K562 treated with DMSO at 1 percent for 24 hours (cell line): ENCODE measurements around the gene FCHO2. TPM values are rescaled to one million over a fixed set of nuclear protein-coding genes. Genes with fewer than 3 reads are reported as not detected.

Experiments
- total RNA-seq: library from RNA; unstranded; fragments of 300-600 nt; gene quantifications from 2 replicates; pipeline ENCODE4 v1.2.3, GENCODE V29; 2022; ENCODE audit warnings: low read depth; ENCODE audit not compliant: insufficient read depth

The FCHO2 gene, protein sequence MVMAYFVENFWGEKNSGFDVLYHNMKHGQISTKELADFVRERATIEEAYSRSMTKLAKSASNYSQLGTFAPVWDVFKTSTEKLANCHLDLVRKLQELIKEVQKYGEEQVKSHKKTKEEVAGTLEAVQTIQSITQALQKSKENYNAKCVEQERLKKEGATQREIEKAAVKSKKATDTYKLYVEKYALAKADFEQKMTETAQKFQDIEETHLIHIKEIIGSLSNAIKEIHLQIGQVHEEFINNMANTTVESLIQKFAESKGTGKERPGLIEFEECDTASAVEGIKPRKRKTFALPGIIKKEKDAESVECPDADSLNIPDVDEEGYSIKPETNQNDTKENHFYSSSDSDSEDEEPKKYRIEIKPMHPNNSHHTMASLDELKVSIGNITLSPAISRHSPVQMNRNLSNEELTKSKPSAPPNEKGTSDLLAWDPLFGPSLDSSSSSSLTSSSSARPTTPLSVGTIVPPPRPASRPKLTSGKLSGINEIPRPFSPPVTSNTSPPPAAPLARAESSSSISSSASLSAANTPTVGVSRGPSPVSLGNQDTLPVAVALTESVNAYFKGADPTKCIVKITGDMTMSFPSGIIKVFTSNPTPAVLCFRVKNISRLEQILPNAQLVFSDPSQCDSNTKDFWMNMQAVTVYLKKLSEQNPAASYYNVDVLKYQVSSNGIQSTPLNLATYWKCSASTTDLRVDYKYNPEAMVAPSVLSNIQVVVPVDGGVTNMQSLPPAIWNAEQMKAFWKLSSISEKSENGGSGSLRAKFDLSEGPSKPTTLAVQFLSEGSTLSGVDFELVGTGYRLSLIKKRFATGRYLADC
- 4.8 and 12.7 TPM in 2 replicates for total RNA-seq

GRCh38 chr5:72955768-72956323 is at the start of gene FCHO2:
Gene FCHO2, plus strand, starts transcription at chr5:72956041. Its CDS starts 56 bp downstream, at chr5:72956097.

DNA sequence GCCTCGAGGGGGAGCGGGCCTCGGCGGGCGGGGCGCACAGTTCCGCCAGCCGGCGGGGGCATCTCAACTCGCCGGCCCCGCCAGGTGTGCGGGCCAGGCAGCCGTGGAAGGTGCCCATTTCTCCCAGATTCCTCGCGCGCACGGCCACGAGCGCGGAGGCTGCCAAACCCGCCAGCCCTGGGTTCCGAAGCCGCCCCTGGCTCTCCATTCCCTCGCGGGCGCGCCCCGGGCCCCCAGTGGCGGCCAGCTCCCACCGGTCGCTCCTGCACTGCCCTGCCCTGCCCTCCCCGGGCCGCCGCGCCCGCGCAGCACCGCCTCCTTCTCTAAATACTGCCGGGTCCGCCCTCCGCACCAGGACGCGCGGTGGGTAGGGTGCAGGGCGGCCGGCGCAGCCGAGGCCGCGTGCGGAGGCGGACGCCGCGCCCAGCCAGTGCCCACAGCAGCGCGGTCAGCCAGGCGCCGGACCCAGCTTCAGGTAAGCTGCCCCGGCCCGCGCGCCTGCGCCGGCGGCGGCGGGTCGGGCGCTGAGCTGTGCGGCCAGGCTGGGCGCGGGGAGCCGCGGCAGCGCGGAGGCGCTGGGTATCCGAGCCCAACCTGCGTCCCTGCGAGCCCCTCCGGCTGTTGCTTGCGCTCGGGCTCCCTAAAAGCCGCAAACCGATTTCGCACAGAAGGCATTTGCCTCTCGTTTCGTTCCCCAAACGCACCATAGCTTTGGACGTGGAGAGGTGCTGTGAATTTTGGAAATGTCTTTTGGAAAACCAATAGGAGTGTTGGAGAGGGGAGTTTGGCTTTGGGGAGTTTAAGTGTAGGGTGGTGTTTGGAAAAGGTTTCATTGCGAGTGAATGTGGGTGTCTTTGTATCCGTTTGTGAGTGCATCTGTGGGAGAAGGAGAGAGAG is 164.6 kb downstream of the FCHO2 start, which contains the start of gene TMEM171:
Gene TMEM171, plus strand, starts transcription at position 354 of the 897 bp plus-strand sequence. CDS start 2,799 bp downstream, outside the sequence.

Other genes with a start within 250 kb of the FCHO2 start
- 44.1 and 54.3 TPM in 2 replicates for gene TNPO1, start 139.4 kb upstream of the FCHO2 start, total RNA-seq
- not detected in 2 replicates for gene TMEM171, start 164.5 kb downstream of the FCHO2 start, total RNA-seq
- not detected in 2 replicates for gene TMEM174, start 217.2 kb downstream of the FCHO2 start, total RNA-seq